ENCODE results near the gene KLHDC8A. TPM values are rescaled to one million over a fixed set of nuclear protein-coding genes. Genes with fewer than 3 reads are reported as not detected.
A peak's percentile ranks its signal among the peaks of the same experiment; 100 is the strongest.

KLHDC8A gene
- total and polyA plus RNA-seq, 9 of the 15 experiments (the other 6 are each of a cell fraction or from before 2014, with no cell fraction given), result 0.01 to 0.54 (median 0.04) TPM; not detected in 6

- TF ChIP-seq ZNF512 (tag; IDR thresholded peaks at IDR 0.05) (no peak), HES1 (IDR thresholded peaks at IDR 0.05; ENCODE audit: low read depth) (peak; percentile 55; the same call in 1 of the 2 replicates), SMARCA4 (IDR thresholded peaks at IDR 0.05) (0 out of 2 replicates have a peak, but pooled peaks have one; percentile 26), USF1 (CRISPR knock-in tag; IDR thresholded peaks at IDR 0.05) (peak; percentile 77), SMAD4 (CRISPR knock-in tag; conservative IDR thresholded peaks at IDR 0.05) (peak; percentile 70), ZNF551 (CRISPR knock-in tag; IDR thresholded peaks at IDR 0.05) (no peak), SMAD1 (IDR thresholded peaks at IDR 0.05; ENCODE audit: low read depth, low read length, partially characterized antibody) (no peak), CTBP1 (IDR thresholded peaks at IDR 0.05; ENCODE audit: borderline replicate concordance) (peak; percentile 76; the same call in 1 of the 2 replicates), HNRNPL (IDR thresholded peaks at IDR 0.05; ENCODE audit: low read depth, low read length) (no peak), TRIM24 (IDR thresholded peaks at IDR 0.05) (peak in 1 of 2 experiments; percentile 40; a peak in 1 of 4 replicates), UBTF (IDR thresholded peaks at IDR 0.05; ENCODE audit: borderline replicate concordance in 1 of 2, low read depth in 2 of 2, low read length in 2 of 2) (peak in 1 of 2 experiments; percentile 73; a peak in 1 of 4 replicates), POU5F1 (IDR thresholded peaks at IDR 0.05; ENCODE audit: borderline replicate concordance, low read depth, low read length, partially characterized antibody) (no peak), ELF2 (CRISPR knock-in tag; IDR thresholded peaks at IDR 0.05) (no peak), HDAC3 (IDR thresholded peaks at IDR 0.05; ENCODE audit: borderline replicate concordance, partially characterized antibody) (no peak), ZNF121 (CRISPR knock-in tag; conservative IDR thresholded peaks at IDR 0.05) (no peak), ZNF644 (tag; IDR thresholded peaks at IDR 0.05; ENCODE audit: low read depth) (no peak), CREB3L1 (IDR thresholded peaks at IDR 0.05; ENCODE audit: borderline replicate concordance, low read depth) (no peak), CBX5 (IDR thresholded peaks at IDR 0.05; ENCODE audit: borderline replicate concordance, low read depth) (no peak), E2F3 (CRISPR knock-in tag; IDR thresholded peaks at IDR 0.05) (no peak), KAT8 (IDR thresholded peaks at IDR 0.05; ENCODE audit: low read depth) (no peak), SREBF1 (IDR thresholded peaks at IDR 0.05; ENCODE audit: borderline replicate concordance, low read depth, low read length) (no peak)
Observed at GRCh38 chr1:205344066-205344928, 12.4 kb downstream of the KLHDC8A start (continued).
